H9 (cell line): Measurements from ENCODE around the gene VAV2. TPM values are rescaled to one million over a fixed set of nuclear protein-coding genes. Genes with fewer than 3 reads are reported as not detected.
A peak's percentile ranks its signal among the peaks of the same experiment; 100 is the strongest.

ENCODE experiments used
- DNase-seq: peaks from one replicate; pipeline ENCODE4 v3.0.0-alpha.2; 2017
- H2AFZ ChIP-seq: one replicate; pipeline ENCODE4 v1.6.1; 2013; ENCODE audit warnings: mild to moderate bottlenecking, low read length, control low read depth, moderate library complexity
- H2AK5ac ChIP-seq: 2 replicates; pipeline ENCODE4 v1.6.1; 2013; ENCODE audit warnings: low read length, control low read depth, mixed read lengths; ENCODE audit not compliant: insufficient read length
- H2BK120ac ChIP-seq: one replicate; pipeline ENCODE4 v1.6.1; 2013; ENCODE audit warnings: low read depth, mild to moderate bottlenecking, low read length, control low read depth, inconsistent platforms; ENCODE audit not compliant: poor library complexity, severe bottlenecking
- H2BK12ac ChIP-seq: 2 replicates; pipeline ENCODE4 v1.6.1; 2013; ENCODE audit warnings: low read length, control low read depth, mixed read lengths, low read depth; ENCODE audit not compliant: insufficient read length
- H2BK15ac ChIP-seq: 2 replicates; pipeline ENCODE4 v1.6.1; 2013; ENCODE audit warnings: low read depth, low read length, control low read depth
- H2BK20ac ChIP-seq: one replicate; pipeline ENCODE4 v1.6.1; 2013; ENCODE audit warnings: low read depth, mild to moderate bottlenecking, low read length, control low read depth, inconsistent platforms; ENCODE audit not compliant: poor library complexity, severe bottlenecking
- H2BK5ac ChIP-seq: 2 replicates; pipeline ENCODE4 v1.6.1; 2013; ENCODE audit warnings: low read length, control low read depth, mixed read lengths; ENCODE audit not compliant: insufficient read length
- H3K14ac ChIP-seq: 2 replicates; pipeline ENCODE4 v1.6.1; 2013; ENCODE audit warnings: low read length, control low read depth; ENCODE audit not compliant: insufficient read depth
- H3K18ac ChIP-seq: 2 replicates; pipeline ENCODE4 v1.6.1; 2013; ENCODE audit warnings: low read depth, mild to moderate bottlenecking, mixed read lengths, low read length, control low read depth; ENCODE audit not compliant: insufficient read length
- H3K23ac ChIP-seq: 2 replicates; pipeline ENCODE4 v1.6.1; 2013; ENCODE audit warnings: low read length, control low read depth, mixed read lengths, low read depth; ENCODE audit not compliant: insufficient read length
- H3K23me2 ChIP-seq: 2 replicates; pipeline ENCODE4 v1.6.1; 2013; ENCODE audit warnings: low read depth, mild to moderate bottlenecking, mixed read lengths, low read length, control low read depth; ENCODE audit not compliant: insufficient read length, poor library complexity, severe bottlenecking
- H3K27ac ChIP-seq: 2 replicates; pipeline ENCODE4 v1.5.1; 2013; ENCODE audit warnings: low read length, control low read depth, mixed read lengths, low read depth; ENCODE audit not compliant: insufficient read length
- H3K27me3 ChIP-seq: 2 replicates; pipeline ENCODE4 v1.6.1; 2013; ENCODE audit warnings: low read length, control low read depth, inconsistent platforms; ENCODE audit not compliant: insufficient read depth
- H3K4ac ChIP-seq: 2 replicates; pipeline ENCODE4 v1.6.1; 2013; ENCODE audit warnings: low read depth, mild to moderate bottlenecking, control low read depth, inconsistent platforms, low read length, moderate library complexity
- H3K4me1 ChIP-seq: 2 replicates; pipeline ENCODE4 v1.6.1; 2013; ENCODE audit warnings: low read length, control low read depth, inconsistent platforms; ENCODE audit not compliant: insufficient read depth
- H3K4me2 ChIP-seq: 2 replicates; pipeline ENCODE4 v1.6.1; 2013; ENCODE audit warnings: low read length, control low read depth, mixed read lengths; ENCODE audit not compliant: insufficient read length, insufficient read depth
- H3K56ac ChIP-seq: 2 replicates; pipeline ENCODE4 v1.6.1; 2013; ENCODE audit warnings: low read depth, mild to moderate bottlenecking, mixed read lengths, low read length, control low read depth; ENCODE audit not compliant: insufficient read length
- H3K79me1 ChIP-seq: 2 replicates; pipeline ENCODE4 v1.6.1; 2013; ENCODE audit warnings: low read depth, mild to moderate bottlenecking, moderate library complexity, low read length, control low read depth, inconsistent platforms; ENCODE audit not compliant: insufficient read depth, poor library complexity, severe bottlenecking
- H3K79me2 ChIP-seq: 2 replicates; pipeline ENCODE4 v1.6.1; 2013; ENCODE audit warnings: low read length, control low read depth, inconsistent platforms; ENCODE audit not compliant: insufficient read depth
- H3K9ac ChIP-seq: 2 replicates; pipeline ENCODE4 v1.6.1; 2013; ENCODE audit warnings: low read length, control low read depth, mixed read lengths; ENCODE audit not compliant: insufficient read length; ENCODE audit errors: extremely low read depth
- H3K9me3 ChIP-seq: one replicate; pipeline ENCODE4 v1.6.1; 2013; ENCODE audit warnings: low read depth, low read length, inconsistent platforms; ENCODE audit not compliant: control insufficient read depth
- H3T11ph ChIP-seq: one replicate; pipeline ENCODE4 v1.6.1; 2013; ENCODE audit warnings: mild to moderate bottlenecking, low read length, control low read depth, inconsistent platforms
- H4K20me1 ChIP-seq: one replicate; pipeline ENCODE4 v1.6.1; 2013; ENCODE audit not compliant: control insufficient read depth, insufficient read length, insufficient read depth
- H4K5ac ChIP-seq: 2 replicates; pipeline ENCODE4 v1.6.1; 2013; ENCODE audit warnings: low read depth, mild to moderate bottlenecking, mixed read lengths, low read length, control low read depth; ENCODE audit not compliant: insufficient read length
- H4K8ac ChIP-seq: replicated peaks from 2 replicates; pipeline ENCODE4 v1.6.1; 2013; ENCODE audit warnings: low read length, control low read depth, mixed read lengths, low read depth; ENCODE audit not compliant: insufficient read length
- H4K91ac ChIP-seq: 2 replicates; pipeline ENCODE4 v1.6.1; 2013; ENCODE audit warnings: low read depth, mild to moderate bottlenecking, moderate library complexity, mixed read lengths, low read length, control low read depth; ENCODE audit not compliant: insufficient read length
- H3K27ac Mint-ChIP-seq, 3 experiments: 2 replicates in 2 of 3; 3 replicates in 1 of 3; pipeline ENCODE4 v1.8.0; 2020 to 2021; ENCODE audit warnings: mixed read lengths in 3 of 3, mild to moderate bottlenecking in 1 of 3, moderate library complexity in 1 of 3
- H3K27me3 Mint-ChIP-seq: 2 replicates; pipeline ENCODE4 v1.8.0; 2021; ENCODE audit warnings: low read depth, mild to moderate bottlenecking, moderate library complexity, mixed read lengths
- H3K36me3 Mint-ChIP-seq, 3 experiments: 2 replicates in 2 of 3; 3 replicates in 1 of 3; pipeline ENCODE4 v1.8.0; 2020 to 2021; ENCODE audit warnings: low read depth in 3 of 3, mixed read lengths in 3 of 3; ENCODE audit not compliant: insufficient read depth in 1 of 3
- H3K4me1 Mint-ChIP-seq, 2 experiments: 2 replicates each; pipeline ENCODE4 v1.8.0; 2020; ENCODE audit warnings: mixed read lengths in 2 of 2
- H3K4me3 Mint-ChIP-seq, 2 experiments: 2 replicates in 1 of 2; 3 replicates in 1 of 2; pipeline ENCODE4 v1.8.0; 2020 to 2021; ENCODE audit warnings: mild to moderate bottlenecking in 2 of 2, mixed read lengths in 2 of 2, moderate library complexity in 1 of 2
- H3K9me3 Mint-ChIP-seq, 2 experiments: 2 replicates in 1 of 2; 3 replicates in 1 of 2; pipeline ENCODE4 v1.8.0; 2020; ENCODE audit warnings: mild to moderate bottlenecking in 2 of 2, mixed read lengths in 2 of 2, moderate library complexity in 1 of 2
- WGBS: extraction: QIAGEN DNeasy Blood & Tissue Kit; methylation state at CpG from one replicate; pipeline ENCODE4 v1.1.7; 2013; ENCODE audit warnings: missing lambda C conversion rate, low lambda C conversion rate, mixed read lengths; ENCODE audit not compliant: insufficient read length; ENCODE audit errors: extremely low coverage; 5-methylcytosine and 5-hydroxymethylcytosine counted together
- total RNA-seq: library from RNA; stranded (reverse); gene quantifications from 2 replicates; pipeline ENCODE4 v1.2.1, GENCODE V29; 2021
- TF ChIP-seq, protein P1 (sequence below): fragments of 200-600 bp; sonication (generic); conservative IDR thresholded peaks from 3 replicates; pipeline ENCODE4 v1.8.0; 2021; ENCODE audit warnings: antibody characterized with exemption, mild to moderate bottlenecking

The VAV2 gene
- total RNA-seq, 1 experiment from 2014 or later = 58.7 TPM

DNA sequence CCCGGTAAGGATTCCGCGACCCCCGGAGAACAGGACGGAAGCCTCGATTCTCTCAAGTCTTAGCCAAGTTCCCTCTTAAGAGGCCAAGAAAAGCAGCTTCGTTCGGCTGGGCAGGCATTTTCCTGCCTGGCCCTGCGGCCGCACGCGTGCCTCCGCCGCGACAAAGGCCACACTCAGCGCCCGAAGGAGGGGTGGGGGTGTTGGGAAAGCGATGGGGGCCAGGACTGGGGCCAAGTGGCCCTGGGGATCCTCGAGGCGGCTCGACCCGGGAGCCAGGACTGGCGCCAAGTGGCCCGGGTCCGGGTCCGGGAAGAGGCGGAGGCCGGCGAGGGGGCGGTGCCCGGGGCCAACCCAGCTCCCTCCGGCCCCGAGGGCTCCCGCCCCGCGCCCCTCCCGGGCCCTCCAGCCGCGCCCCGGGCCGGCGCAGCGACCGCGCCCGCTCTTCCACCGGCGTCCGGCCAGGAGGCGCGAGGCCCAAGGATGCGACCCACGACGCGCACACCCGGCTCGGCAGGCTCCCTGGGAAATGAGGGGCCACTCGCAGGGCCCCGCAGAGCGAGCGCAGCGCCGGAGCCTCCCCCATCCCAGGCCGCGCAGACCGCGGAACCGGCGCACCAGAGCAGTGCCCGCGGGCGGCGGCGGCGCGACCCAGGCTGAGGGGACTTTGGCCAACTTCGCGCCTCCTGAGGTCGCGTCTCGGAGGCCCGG is 756 bp downstream of the VAV2 start:
- no peak overlapping the region for H2AFZ ChIP-seq

More for the DNA sequence above, 756 bp downstream of the VAV2 start:
- 0 out of 2 replicates have a peak overlapping the region, but pooled peaks have one; percentile 64 for H3K14ac ChIP-seq
- no peak overlapping the region for H3K27ac Mint-ChIP-seq
- H3K23me2 ChIP-seq = peaks cover 15% of the 10 kb centered on the region
- no peak for DNase-seq
- no peaks in the 10 kb centered on the region for H3K27me3 ChIP-seq
- no CpG with 5 or more reads among the region's 82 CpGs for WGBS
- no peak overlapping the region for H2BK12ac ChIP-seq
- H2BK20ac ChIP-seq = no peak overlapping the region
- H4K20me1 ChIP-seq = no peaks in the 10 kb centered on the region
- no peak overlapping the region for H3T11ph ChIP-seq
- H3K9me3 Mint-ChIP-seq = no peaks in the 10 kb centered on the region
- no peaks in the 10 kb centered on the region; the same call in 1 of the 2 replicates for H3K4me1 ChIP-seq
- no peak overlapping the region for H4K91ac ChIP-seq
- peaks cover 4% of the 10 kb centered on the region for H3K79me1 ChIP-seq
- peaks cover 27 to 40% of the 10 kb centered on the region in 2 experiments for H3K4me1 Mint-ChIP-seq
- TF ChIP-seq, protein P1, sequence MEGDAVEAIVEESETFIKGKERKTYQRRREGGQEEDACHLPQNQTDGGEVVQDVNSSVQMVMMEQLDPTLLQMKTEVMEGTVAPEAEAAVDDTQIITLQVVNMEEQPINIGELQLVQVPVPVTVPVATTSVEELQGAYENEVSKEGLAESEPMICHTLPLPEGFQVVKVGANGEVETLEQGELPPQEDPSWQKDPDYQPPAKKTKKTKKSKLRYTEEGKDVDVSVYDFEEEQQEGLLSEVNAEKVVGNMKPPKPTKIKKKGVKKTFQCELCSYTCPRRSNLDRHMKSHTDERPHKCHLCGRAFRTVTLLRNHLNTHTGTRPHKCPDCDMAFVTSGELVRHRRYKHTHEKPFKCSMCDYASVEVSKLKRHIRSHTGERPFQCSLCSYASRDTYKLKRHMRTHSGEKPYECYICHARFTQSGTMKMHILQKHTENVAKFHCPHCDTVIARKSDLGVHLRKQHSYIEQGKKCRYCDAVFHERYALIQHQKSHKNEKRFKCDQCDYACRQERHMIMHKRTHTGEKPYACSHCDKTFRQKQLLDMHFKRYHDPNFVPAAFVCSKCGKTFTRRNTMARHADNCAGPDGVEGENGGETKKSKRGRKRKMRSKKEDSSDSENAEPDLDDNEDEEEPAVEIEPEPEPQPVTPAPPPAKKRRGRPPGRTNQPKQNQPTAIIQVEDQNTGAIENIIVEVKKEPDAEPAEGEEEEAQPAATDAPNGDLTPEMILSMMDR = no peak
- H3K18ac ChIP-seq = no peak overlapping the region
- peak overlapping the region; percentile 74 for H3K4me2 ChIP-seq
- H3K27me3 Mint-ChIP-seq = no peaks in the 10 kb centered on the region
- peaks cover 21% of the 10 kb centered on the region; the same call in 1 of the 2 replicates for H3K79me2 ChIP-seq
- peak overlapping the region; percentile 85 to 86 for H3K4me3 Mint-ChIP-seq
- H2BK120ac ChIP-seq = no peak overlapping the region
- H4K8ac ChIP-seq = no peak overlapping the region
- no peak overlapping the region for H2AK5ac ChIP-seq
- no peak overlapping the region for H4K5ac ChIP-seq
- peak overlapping the region; percentile 24 for H3K9ac ChIP-seq
- no peak overlapping the region for H2BK5ac ChIP-seq
- H3K4ac ChIP-seq = no peak overlapping the region
- no peak overlapping the region for H3K23ac ChIP-seq
- no peak overlapping the region for H3K56ac ChIP-seq
- no peak overlapping the region for H3K27ac ChIP-seq
- no peaks in the 10 kb centered on the region for H3K9me3 ChIP-seq
- no peaks in the 10 kb centered on the region for H3K36me3 Mint-ChIP-seq
- H2BK15ac ChIP-seq = no peak overlapping the region
